GM18507 (cell line): ENCODE measurements around the gene IFIT1B.
"Not testable (repeated sequence)": the region's sequence is repeated elsewhere in the genome, so short reads cannot be mapped to it uniquely, and the experiment has no call there.

Experiments used
- DNase-seq: peaks from one replicate; pipeline ENCODE4 v3.0.0; 2011; ENCODE audit warnings: low read depth; ENCODE audit not compliant: insufficient read length; ENCODE audit errors: extremely low spot score
- FAIRE-seq: peaks from 2 replicates; lab custom pipeline; 2011; peaks lifted over from hg19 to GRCh38; lab: Jason Lieb, UNC

IFIT1B gene

DNA sequence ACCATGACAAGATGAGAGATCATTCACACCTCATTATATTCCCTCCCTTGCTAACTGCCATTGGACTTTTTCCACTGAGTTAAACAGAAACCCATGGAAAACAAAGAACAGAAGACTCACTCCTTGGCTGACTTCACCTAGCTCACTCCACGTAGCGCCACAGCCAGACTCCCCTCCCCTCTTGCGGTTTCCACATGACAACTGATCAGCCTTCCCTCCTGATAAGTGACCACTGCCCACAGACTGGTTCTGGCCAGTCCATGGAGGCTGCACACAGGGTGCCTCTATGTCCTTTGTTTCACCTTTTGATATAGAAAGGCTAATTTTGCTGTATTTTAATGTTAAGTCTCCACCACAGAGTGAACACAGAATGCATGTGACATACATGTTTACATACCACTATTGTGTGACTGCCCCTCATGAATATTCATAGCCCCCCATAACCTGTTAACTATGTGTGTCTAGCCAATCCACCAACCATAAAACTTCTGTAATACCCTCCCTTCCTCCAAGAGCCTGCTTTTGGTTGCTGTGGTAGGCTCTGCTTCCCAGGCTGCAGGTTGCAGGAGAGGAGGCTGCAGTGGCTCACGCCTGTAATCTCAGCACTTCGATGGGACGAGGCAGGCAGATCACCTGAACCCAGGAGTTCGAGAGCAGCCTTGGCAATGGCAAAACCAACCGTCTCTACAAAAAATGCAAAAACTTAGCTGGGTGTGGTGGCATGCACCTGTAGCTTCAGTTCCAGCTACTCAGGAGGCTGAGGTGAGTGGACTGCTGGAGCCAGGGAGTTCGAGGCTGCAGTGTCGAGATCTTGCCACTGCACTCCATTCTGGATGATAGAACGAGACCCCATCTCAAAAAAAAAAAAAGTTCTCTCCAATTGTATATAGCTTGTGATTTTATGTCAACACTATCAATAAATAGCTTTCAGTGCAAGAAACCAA, 26.5 kb downstream of the IFIT1B start:
- no peak for FAIRE-seq
- DNase-seq, result no peak

DNA sequence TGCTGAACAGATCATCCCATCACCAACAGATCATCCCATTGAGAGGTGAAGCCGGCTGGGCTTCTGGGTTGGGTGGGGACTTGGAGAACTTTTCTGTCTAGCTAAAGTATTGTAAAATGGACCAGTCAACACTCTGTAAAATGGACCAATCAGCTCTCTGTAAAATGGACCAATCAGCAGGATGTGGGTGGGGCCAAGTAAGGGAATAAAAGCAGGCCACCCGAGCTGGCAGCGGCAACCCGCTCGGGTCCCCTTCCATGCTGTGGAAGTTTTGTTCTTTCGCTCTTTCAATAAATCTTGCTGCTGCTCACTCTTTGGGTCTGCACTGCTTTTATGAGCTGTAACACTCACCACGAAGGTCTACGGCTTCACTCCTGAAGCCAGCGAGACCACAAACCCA, 28.3 kb downstream of the IFIT1B start:
- not testable (repeated sequence) for FAIRE-seq, DNase-seq

DNA sequence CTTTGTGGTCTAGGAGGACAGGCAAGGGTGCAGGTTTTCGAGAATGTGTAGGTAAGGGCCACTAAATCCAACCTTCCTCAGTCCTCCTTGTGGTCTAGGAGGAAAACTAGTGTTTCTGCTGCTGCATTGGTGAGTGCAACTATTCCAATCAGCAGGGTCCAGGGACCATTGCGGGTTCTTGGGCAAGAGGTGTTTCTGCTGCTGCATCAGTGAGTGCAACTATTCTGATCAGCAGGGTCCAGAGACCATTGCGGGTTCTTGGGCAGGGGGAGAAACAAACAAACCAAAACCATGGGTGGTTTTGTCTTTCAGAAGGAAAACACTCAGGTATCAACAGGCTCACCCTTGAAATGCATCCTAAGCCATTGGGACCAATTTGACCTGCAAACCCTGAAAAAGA, 29.9 kb downstream of the IFIT1B start:
- FAIRE-seq, result not testable (repeated sequence)

DNA sequence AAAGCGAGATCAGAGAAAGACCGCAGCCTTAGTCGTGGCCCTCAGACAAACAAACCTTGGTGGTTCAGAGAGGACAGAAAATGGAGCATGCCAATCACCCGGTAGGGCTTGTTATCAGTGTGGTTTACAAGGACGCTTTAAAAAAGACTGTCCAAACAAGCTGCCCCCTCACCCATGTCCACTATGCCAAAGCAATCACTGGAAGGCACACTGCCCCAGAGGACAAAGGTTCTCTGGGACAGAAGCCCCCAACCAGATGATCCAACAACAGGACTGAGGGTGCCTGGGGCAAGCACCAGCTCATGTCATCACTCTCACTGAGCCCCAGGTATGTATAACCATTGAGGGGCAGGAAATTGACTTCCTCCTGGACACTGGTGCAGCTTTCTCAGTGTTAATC, 31.4 kb downstream of the IFIT1B start:
- FAIRE-seq, result not testable (repeated sequence)

More for the DNA sequence above, 29.9 kb downstream of the IFIT1B start:
- not testable (repeated sequence) for DNase-seq

DNA sequence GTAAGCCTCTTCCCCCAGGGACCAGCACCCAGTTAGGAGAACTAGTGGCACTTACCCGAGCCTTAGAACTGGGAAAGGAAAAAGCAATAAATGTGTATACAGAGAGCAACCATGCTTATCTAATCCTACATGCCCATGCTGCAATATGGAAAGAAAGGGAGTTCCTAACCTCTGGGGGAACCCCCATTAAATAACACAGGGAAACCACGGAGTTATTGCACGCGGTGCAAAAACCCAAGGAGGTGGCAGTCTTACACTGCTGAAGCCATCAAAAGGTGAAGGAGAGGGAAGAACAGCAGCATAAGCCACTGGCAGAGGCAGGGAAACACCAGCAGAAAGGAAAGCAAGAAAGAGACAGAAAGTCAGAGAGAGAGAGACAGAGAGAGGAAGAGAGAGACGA, 32.7 kb downstream of the IFIT1B start:
- not testable (repeated sequence) for FAIRE-seq, DNase-seq

More for the DNA sequence above, 31.4 kb downstream of the IFIT1B start:
- DNase-seq, result not testable (repeated sequence)

DNA sequence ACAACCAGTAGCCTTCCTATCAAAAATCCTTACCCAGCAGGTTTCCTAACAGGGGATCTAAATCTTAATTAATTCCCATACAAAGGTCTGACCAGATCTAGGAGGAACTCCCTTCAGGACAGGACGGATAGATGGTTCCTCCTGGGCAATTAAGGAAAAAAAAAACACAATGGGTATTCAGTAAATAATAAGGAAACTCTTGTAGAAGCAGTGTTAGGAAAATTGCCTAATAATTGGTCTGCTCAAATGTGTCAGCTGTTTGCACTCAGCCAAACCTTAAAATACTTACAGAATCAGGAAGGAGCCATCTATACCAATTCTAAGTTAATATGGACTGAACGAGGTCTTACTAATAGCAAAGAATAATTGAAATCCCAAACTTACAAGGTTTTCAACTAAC, 33.3 kb downstream of the IFIT1B start:
- not testable (repeated sequence) for DNase-seq, FAIRE-seq

DNA sequence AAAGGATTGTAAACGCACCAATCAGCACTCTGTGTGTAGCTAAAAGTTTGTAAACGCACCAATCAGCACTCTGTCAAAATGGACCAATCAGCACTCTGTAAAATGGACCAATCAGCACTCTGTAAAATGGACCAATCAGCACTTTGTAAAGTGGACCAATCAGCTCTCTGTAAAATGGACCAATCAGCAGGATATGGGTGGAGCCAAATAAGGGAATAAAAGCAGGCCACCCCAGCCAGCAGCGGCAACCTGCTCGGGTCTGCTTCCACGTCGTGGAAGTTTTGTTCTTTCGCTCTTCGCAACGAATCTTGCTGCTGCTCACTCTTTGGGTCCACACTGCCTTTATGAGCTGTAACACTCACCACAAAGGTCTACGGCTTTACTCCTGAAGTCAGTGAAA, 34.4 kb downstream of the IFIT1B start:
- not testable (repeated sequence) for FAIRE-seq, DNase-seq

DNA sequence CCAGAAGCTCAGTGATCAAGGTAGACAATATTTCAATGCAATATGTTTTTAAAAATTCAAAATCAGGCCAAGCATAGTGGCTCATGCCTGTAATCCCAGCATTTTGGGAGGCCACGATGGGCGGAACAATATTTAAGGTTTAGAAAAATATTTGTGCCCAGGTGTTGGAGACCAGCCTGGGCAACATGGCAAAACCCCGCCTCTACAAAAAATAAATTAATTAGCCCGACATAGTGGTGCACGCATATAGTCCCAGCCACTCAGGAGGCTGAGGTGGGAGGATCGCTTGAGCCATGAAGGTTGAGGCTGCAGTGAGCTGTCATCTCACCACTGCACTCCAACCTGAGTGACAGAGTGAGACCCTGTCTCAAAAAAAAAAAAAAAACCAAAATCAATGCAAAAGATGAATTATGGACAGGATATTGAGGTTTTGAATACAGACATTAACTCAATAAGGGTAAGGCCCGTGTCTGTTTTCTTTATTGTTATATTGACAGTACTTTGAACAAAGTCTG, 35.6 kb downstream of the IFIT1B start:
- DNase-seq (no peak), FAIRE-seq (no peak)

DNA sequence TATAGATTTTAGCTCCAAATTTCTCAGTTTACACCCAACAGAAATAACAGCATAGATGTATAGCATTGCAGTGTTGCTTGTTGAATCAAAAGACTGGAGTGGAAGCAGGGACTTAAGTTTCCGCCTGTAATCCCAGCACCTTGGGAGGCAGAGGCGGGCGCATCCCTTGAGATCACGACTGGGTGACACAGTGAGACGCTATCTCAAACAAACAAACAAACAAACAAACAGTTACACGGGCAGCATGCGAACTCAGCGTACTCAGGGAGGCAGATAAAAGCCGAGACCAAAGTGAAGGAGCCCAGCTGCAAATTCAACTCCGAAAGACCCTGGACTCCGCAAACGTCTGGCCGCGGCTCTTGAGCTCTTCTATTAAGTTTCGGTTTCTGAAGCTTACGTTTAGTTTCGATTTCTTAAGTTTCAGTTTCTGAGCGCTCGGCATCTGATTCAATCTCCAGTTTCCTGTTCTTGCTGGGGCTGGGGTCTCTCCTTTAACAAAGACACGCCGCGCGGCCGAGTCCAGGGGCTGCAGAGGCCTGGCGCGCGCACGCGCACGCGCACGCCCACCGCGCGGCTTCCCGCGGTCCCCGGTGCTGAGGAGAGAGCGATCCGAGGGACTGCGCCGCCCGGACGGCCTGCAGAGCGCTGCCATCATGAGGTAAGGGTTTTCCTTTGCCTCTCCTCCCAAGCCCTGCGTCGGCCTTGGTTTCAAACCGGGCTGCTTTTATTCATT, 36.5 kb downstream of the IFIT1B start, which contains the start of gene IFIT5:
TSS of gene IFIT5 (plus strand) at position 423 of the 733 bp plus-strand sequence. CDS start at position 654, 231 bp downstream.
- DNase-seq (peak; percentile 51), FAIRE-seq (peak; percentile 87)

DNA sequence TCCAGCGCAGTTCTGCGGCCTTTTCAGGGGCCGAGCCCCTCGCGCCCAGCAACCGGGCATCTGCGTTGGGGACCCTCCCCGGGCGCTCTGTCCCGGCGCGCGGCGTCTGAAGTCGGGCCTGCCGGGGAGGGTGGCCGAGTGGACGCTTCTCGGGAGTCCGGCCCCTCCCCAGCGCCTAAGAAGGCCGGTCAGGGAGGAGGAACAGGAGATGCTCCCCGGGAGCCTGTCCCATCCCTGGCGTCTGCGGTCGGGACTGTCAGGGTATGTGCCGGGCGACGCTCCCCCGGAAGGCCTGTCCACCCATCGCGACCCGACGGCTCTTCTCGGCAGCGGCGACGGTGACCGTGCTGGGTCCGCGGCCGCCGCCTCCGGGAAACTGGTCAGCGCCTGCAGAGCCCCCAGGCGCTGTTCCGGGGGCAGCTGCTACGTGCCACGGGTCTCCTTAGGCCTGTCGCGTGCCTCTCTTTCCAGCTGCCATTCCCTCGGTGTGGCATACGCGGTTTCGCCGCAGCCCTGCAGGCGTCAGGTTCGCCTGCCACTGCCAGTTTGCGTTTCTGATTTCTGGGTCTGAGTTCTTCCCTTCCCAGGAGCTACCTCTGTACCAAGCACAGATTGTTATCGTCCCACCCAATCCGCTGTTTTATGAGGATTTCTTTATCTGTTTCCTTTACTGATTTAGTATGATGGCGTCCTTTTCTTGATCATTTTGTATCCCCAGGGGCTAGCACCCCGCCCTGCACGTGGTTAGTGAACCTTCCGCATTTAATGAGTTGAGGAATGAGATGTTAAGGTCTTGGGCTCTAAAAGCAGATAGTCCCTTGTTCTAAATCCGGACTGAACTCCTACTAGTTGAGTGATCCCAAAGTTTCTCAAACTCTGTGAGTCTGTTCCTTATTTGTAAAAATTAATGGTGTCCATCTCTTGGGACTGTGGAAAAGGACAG, 37.3 kb downstream of the IFIT1B start:
- DNase-seq (no peak), FAIRE-seq (peak; percentile 74)

DNA sequence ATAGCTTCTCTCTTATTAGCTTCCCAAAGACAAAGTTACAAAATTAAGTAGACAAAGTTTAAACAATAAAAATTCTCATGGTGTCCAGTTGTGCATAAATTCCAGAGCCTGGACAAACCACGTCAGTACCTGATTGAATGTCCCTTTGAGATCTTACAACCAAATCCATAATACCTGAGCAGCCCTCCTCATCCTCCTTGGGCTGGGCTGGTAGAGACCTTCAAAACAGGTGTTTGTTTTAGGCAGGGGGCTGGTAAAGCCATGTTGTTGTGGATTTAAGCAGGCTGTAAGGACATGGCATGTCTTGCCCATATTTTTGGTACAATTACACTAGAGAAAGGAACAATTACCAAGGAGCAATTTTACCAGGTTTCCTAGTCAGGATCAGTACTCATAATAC, 38.6 kb downstream of the IFIT1B start:
- no peak for DNase-seq
- FAIRE-seq, result no peak

DNA sequence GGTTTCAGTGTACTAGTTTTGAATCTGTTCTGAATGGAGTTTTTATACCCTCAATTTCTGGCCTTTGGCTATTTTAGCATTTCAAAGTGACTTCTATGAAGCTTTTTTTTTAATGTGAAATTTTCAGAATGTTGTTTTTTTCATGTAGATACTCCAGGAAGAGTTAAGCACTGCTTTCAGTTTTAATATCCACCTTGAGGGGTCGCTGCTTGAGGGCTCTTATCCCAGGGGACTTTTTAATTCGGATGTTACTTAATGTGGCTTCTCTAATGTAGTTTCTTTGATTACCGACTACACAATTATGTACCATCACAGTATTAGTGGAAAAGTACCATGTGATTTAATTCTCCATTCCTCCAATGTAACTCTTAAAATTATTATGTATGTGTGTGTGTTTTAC, 41.7 kb downstream of the IFIT1B start:
- peak; percentile 54 for FAIRE-seq
- DNase-seq, result no peak

DNA sequence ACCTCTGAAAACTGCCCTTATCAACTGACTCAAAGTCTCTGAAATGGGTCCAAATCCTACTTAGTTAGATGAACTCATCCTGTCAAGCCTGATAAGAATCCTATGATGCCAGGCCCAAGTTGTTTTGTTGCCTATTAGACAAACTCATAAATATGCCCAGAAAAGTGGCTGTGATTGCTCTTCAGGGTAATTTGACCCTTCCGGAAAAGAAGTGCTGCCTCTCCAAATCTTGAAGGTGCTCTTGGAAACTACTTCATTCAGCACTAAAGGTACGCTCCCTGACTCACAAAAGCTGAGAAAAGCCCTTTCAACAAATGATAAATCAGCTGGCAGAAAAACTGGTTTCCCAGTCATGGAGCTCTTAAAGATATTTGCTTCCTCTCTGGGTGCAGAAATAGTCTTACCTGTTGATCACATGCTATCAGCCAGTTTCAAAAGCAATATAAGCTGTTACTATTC, 43.2 kb downstream of the IFIT1B start:
- DNase-seq (no peak), FAIRE-seq (no peak)

DNA sequence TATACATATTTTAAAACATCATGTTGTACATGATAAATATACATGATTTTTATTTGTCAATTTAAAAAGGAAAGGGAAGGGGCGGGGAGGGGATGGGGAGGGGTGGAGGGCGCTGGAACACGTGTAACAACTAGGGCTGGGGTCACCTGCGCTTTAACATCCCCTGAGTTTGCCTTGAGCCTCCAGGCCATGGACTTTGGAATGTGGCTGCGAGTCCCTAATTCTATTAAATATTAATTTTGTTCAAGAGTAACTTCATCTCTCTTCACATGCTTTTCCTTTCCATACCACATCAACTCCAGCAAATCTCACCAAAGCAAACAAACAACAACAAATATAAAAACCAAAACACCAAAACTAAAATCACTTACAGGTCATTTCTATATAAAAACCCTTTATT, 47.1 kb downstream of the IFIT1B start:
- no peak for DNase-seq
- no peak for FAIRE-seq

DNA sequence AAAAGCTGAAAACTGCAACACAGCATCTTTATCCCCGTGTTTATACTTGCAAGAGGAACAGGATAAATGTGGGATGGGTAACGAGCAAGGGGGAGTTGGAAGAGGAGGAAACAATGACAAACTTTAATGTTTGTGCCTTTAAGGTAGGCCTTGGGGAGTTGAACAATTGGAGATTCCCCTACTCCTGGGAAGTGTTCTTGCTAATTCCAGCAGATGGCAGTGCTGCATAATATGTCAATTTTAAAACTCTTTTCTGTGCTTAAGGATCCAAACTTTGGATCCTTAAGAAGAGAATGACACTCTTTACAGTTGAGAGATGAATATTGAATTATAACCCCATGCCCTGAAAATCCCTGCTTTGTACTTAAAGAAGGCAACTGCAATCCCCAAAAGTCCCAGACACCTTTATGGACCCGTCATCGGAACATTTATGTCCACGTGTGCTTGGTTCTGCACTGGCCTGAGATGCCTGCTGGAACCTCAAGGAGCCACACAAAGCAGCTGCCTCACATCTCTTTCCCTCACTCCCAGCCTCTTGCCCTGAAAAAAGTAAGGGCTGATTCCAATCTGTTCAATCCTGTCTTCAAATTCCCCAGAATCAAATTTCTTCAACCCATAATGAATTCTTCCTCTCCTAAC, 48.5 kb downstream of the IFIT1B start:
- DNase-seq (no peak), FAIRE-seq (peak; percentile 80)

DNA sequence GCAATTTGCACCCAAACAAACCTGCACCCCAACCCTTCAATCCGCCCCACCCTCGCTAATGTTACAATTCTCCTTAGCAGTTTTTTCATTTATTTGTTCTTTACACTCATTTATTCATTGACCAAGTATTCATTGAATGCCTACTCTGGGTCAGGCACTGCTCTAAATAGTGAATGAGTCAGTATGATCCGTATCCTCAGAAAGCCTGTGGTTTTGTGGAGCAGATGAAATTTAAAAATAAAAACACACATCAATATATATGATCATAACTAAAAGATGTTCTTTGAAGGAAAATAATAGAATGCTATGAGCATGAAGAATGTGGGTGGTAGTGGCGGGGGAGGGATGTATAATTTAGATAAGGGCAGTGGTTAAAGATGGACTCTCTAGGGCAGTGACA, 49.8 kb downstream of the IFIT1B start:
- FAIRE-seq (no peak), DNase-seq (no peak)

DNA sequence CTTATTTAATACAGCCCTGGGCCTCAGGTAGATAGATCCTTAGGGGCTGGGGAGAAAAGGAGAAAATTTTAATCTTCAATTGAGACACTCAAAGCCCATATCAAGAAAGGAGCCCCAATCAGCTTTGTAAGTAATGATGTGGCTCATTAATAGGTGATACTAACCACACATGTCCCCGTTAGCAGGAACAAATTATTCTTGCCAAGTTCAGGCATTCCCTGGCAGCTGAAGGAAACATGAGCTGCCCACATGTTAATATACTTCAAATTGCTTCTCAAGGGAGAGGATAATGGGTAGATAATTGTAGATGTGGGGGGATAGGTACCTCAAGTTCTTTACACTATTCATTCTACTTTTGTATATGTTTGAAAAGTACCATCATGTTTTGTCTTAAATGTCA, 51.0 kb downstream of the IFIT1B start:
- no peak for FAIRE-seq
- no peak for DNase-seq

DNA sequence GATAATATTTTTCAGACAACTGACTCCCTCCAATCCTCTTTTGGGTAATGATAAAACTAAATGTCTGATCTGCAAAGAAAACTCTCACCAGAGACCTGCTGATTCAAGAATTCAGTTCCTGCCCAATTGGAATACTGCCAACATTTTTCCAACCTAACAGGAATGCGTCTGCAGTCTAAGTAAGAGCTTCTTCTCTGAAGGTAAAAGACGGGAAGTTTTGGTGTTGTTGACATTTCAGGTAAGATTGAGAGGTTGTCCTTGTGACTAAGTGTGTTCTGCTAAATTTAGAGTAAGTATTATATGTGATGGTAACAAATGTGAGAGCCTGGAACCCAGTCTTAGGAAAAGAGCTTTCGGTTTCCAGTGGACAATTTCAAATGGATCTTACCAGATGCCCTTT, 54.1 kb downstream of the IFIT1B start:
- no peak for FAIRE-seq

More for the DNA sequence above, 54.1 kb downstream of the IFIT1B start:
- no peak for DNase-seq
